Measurements from ENCODE around the gene CEP104. TPM values are rescaled to one million over a fixed set of nuclear protein-coding genes. Genes with fewer than 3 reads are reported as not detected.

CEP104 gene
- polyA plus RNA-seq, 1 donor (not counting 4 experiments of a cell fraction or from before 2014, with no cell fraction given) = 35.7 TPM

- TF ChIP-seq CTCF (optimal IDR thresholded peaks at IDR 0.05 in 1 of 3, IDR thresholded peaks at IDR 0.05 in 1 of 3, conservative IDR thresholded peaks at IDR 0.05 in 1 of 3; ENCODE audit: extremely low read depth in 1 of 3, insufficient read depth in 2 of 3, low read length in 3 of 3) = no peak
- TF ChIP-seq EZH2 (IDR thresholded peaks at IDR 0.05; ENCODE audit: low read length) = no peak
- dilution Hi-C loops (cut with MboI; ENCODE audit: extremely low pct_ligation_motif_present, low sequenced_read_pairs) = no loop called here
- Histone ChIP-seq H3K4me2 (ENCODE audit: control insufficient read depth, extremely low read depth, insufficient read depth, low read depth, low read length) (no peak overlapping the region), H3K27me3 (ENCODE audit: control insufficient read depth, extremely low read depth, insufficient read depth, low read length) (no peaks in the 10 kb centered on the region), H3K9me1 (ENCODE audit: control insufficient read depth, extremely low read depth, insufficient read depth, low read length) (no peaks in the 10 kb centered on the region), H3K9ac (ENCODE audit: control insufficient read depth, extremely low read depth, insufficient read depth, low read length) (no peak overlapping the region), H4K20me1 (ENCODE audit: control insufficient read depth, extremely low read depth, insufficient read depth, low read length) (no peaks in the 10 kb centered on the region), H3K4me1 (ENCODE audit: control insufficient read depth, extremely low read depth, insufficient read depth, low read length) (no peaks in the 10 kb centered on the region), H3K79me2 (ENCODE audit: control insufficient read depth, insufficient read depth, low read length) (no peaks in the 10 kb centered on the region), H3K4me3 (ENCODE audit: control insufficient read depth in 2 of 3, extremely low read depth in 1 of 3, insufficient read depth in 2 of 3, low read depth in 1 of 3, low read length in 3 of 3) (no peak overlapping the region), H2AFZ (ENCODE audit: control insufficient read depth, low read length) (no peak overlapping the region), H3K9me3 (ENCODE audit: control insufficient read depth, low read depth, low read length) (no peaks in the 10 kb centered on the region), H3K36me3 (ENCODE audit: control insufficient read depth in 2 of 2, extremely low read depth in 1 of 2, insufficient read depth in 2 of 2, low read length in 2 of 2) (peaks cover 3 to 33% of the 10 kb centered on the region in 2 experiments), H3K27ac (ENCODE audit: control insufficient read depth, insufficient read depth, low read length) (no peak overlapping the region)
- FAIRE-seq = no peak
- DNase-seq (ENCODE audit: low read depth, low spot score) = no peak
These were observed 15.5 kb downstream of the CEP104 start for GRCh38 chr1:3841491-3841890.

- no peak for FAIRE-seq
- Histone ChIP-seq H3K27me3 (ENCODE audit: control insufficient read depth, extremely low read depth, insufficient read depth, low read length) (no peaks in the 10 kb centered on the region), H3K9ac (ENCODE audit: control insufficient read depth, extremely low read depth, insufficient read depth, low read length) (no peak overlapping the region), H3K9me3 (ENCODE audit: control insufficient read depth, low read depth, low read length) (no peaks in the 10 kb centered on the region), H2AFZ (ENCODE audit: control insufficient read depth, low read length) (no peak overlapping the region), H3K36me3 (ENCODE audit: control insufficient read depth in 2 of 2, extremely low read depth in 1 of 2, insufficient read depth in 2 of 2, low read length in 2 of 2) (peaks cover 0 to 32% of the 10 kb centered on the region in 2 experiments), H3K9me1 (ENCODE audit: control insufficient read depth, extremely low read depth, insufficient read depth, low read length) (no peaks in the 10 kb centered on the region), H3K4me1 (ENCODE audit: control insufficient read depth, extremely low read depth, insufficient read depth, low read length) (no peaks in the 10 kb centered on the region), H4K20me1 (ENCODE audit: control insufficient read depth, extremely low read depth, insufficient read depth, low read length) (no peaks in the 10 kb centered on the region), H3K4me2 (ENCODE audit: control insufficient read depth, extremely low read depth, insufficient read depth, low read depth, low read length) (no peak overlapping the region), H3K79me2 (ENCODE audit: control insufficient read depth, insufficient read depth, low read length) (no peaks in the 10 kb centered on the region), H3K27ac (ENCODE audit: control insufficient read depth, insufficient read depth, low read length) (no peak overlapping the region), H3K4me3 (ENCODE audit: control insufficient read depth in 2 of 3, extremely low read depth in 1 of 3, insufficient read depth in 2 of 3, low read depth in 1 of 3, low read length in 3 of 3) (no peak overlapping the region)
- TF ChIP-seq CTCF (optimal IDR thresholded peaks at IDR 0.05 in 1 of 3, IDR thresholded peaks at IDR 0.05 in 1 of 3, conservative IDR thresholded peaks at IDR 0.05 in 1 of 3; ENCODE audit: extremely low read depth in 1 of 3, insufficient read depth in 2 of 3, low read length in 3 of 3) = no peak
- no peak for TF ChIP-seq EZH2 (IDR thresholded peaks at IDR 0.05; ENCODE audit: low read length)
- dilution Hi-C loops (cut with MboI; ENCODE audit: extremely low pct_ligation_motif_present, low sequenced_read_pairs) = no loop called here
- DNase-seq (ENCODE audit: low read depth, low spot score) = no peak
These were observed 18.2 kb downstream of the CEP104 start for GRCh38 chr1:3838788-3839187.

Data from keratinocyte (primary cell).